ENCODE data around the gene GSDME.

GSDME gene

GRCh38 chr7:24715171-24715570, 42.1 kb downstream of the GSDME start:
- H2AK5ac ChIP-seq (ENCODE audit: low read depth, low read length) = no peak overlapping the region
- H2AFZ ChIP-seq (ENCODE audit: low read length) = no peak overlapping the region
- H4K8ac ChIP-seq (ENCODE audit: low read depth, low read length) = no peak overlapping the region
- H3K36me3 ChIP-seq (replicated peaks in 1 of 2; ENCODE audit: control insufficient read depth in 2 of 2, insufficient read depth in 2 of 2, low read length in 2 of 2) = peaks cover 2 to 26% of the 10 kb centered on the region in 2 donors
- H3K9me3 ChIP-seq (replicated peaks in 1 of 2; ENCODE audit: control insufficient read depth in 2 of 2, insufficient read depth in 1 of 2, low read depth in 1 of 2, low read length in 2 of 2) = peaks cover 0 to under 1% of the 10 kb centered on the region in 2 donors
- no peak overlapping the region for H3K4me3 ChIP-seq (ENCODE audit: low read length in 2 of 2)
- no peaks in the 10 kb centered on the region for H3K79me1 ChIP-seq (ENCODE audit: low read depth, low read length)
- no peak overlapping the region for H3K9ac ChIP-seq (ENCODE audit: low read depth, low read length, poor library complexity)
- no peak overlapping the region for H2BK120ac ChIP-seq (ENCODE audit: low read depth, low read length)
- no CpG with 5 or more reads among the region's 2 CpGs for WGBS, 2 donors (ENCODE audit: extremely low coverage in 2 of 2, insufficient read length in 2 of 2, insufficient replicate concordance in 1 of 2)
- H3K18ac ChIP-seq (ENCODE audit: low read length) = no peak overlapping the region
- H2BK15ac ChIP-seq (ENCODE audit: low read length) = no peak overlapping the region
- no peak overlapping the region for H4K91ac ChIP-seq (ENCODE audit: low read depth, low read length, poor library complexity)
- H3K27ac ChIP-seq (replicated peaks; ENCODE audit: low read length) = no peak overlapping the region
- no peak overlapping the region for H2BK12ac ChIP-seq (ENCODE audit: low read length)
- no peak overlapping the region for H2BK5ac ChIP-seq (ENCODE audit: low read length)
- DNase-seq (ENCODE audit: low spot score) = no peak
- H3K14ac ChIP-seq (ENCODE audit: low read length) = no peak overlapping the region
- H3K23ac ChIP-seq (ENCODE audit: low read depth, low read length, poor library complexity) = no peak overlapping the region
- no peaks in the 10 kb centered on the region for H3K27me3 ChIP-seq (ENCODE audit: control insufficient read depth in 3 of 3, insufficient read depth in 3 of 3, low read depth in 1 of 3, low read length in 3 of 3)
- H3K4me2 ChIP-seq (ENCODE audit: insufficient read depth, low read length, poor library complexity, severe bottlenecking) = no peak overlapping the region
- H3K4me1 ChIP-seq (ENCODE audit: control insufficient read depth in 2 of 2, insufficient read depth in 1 of 2, low read depth in 1 of 2, low read length in 2 of 2) = no peaks in the 10 kb centered on the region
- H3K4ac ChIP-seq (ENCODE audit: low read length) = no peak overlapping the region

- Histone ChIP-seq H3K36me3 (replicated peaks in 1 of 2; ENCODE audit: control insufficient read depth in 2 of 2, insufficient read depth in 2 of 2, low read length in 2 of 2) (peaks cover 5 to 30% of the 10 kb centered on the region in 2 donors), H3K27me3 (ENCODE audit: control insufficient read depth in 3 of 3, insufficient read depth in 3 of 3, low read depth in 1 of 3, low read length in 3 of 3) (no peaks in the 10 kb centered on the region), H2BK5ac (ENCODE audit: low read length) (no peak overlapping the region), H3K4ac (ENCODE audit: low read length) (no peak overlapping the region), H2BK12ac (ENCODE audit: low read length) (no peak overlapping the region), H2AK5ac (ENCODE audit: low read depth, low read length) (no peak overlapping the region), H3K23ac (ENCODE audit: low read depth, low read length, poor library complexity) (no peak overlapping the region), H2BK120ac (ENCODE audit: low read depth, low read length) (no peak overlapping the region), H3K4me3 (ENCODE audit: low read length in 2 of 2) (no peak overlapping the region), H3K14ac (ENCODE audit: low read length) (no peak overlapping the region), H3K9ac (ENCODE audit: low read depth, low read length, poor library complexity) (no peak overlapping the region), H3K9me3 (replicated peaks in 1 of 2; ENCODE audit: control insufficient read depth in 2 of 2, insufficient read depth in 1 of 2, low read depth in 1 of 2, low read length in 2 of 2) (peaks cover 0 to 3% of the 10 kb centered on the region in 2 donors), H3K79me1 (ENCODE audit: low read depth, low read length) (no peaks in the 10 kb centered on the region), H3K27ac (replicated peaks; ENCODE audit: low read length) (no peak overlapping the region), H3K4me1 (ENCODE audit: control insufficient read depth in 2 of 2, insufficient read depth in 1 of 2, low read depth in 1 of 2, low read length in 2 of 2) (no peaks in the 10 kb centered on the region), H3K18ac (ENCODE audit: low read length) (no peak overlapping the region), H3K4me2 (ENCODE audit: insufficient read depth, low read length, poor library complexity, severe bottlenecking) (no peak overlapping the region), H4K91ac (ENCODE audit: low read depth, low read length, poor library complexity) (no peak overlapping the region), H2AFZ (ENCODE audit: low read length) (no peak overlapping the region), H2BK15ac (ENCODE audit: low read length) (no peak overlapping the region), H4K8ac (ENCODE audit: low read depth, low read length) (no peak overlapping the region)
- no CpG with 5 or more reads among the region's 8 CpGs for WGBS, 2 donors (ENCODE audit: extremely low coverage in 2 of 2, insufficient read length in 2 of 2, insufficient replicate concordance in 1 of 2)
- DNase-seq (ENCODE audit: low spot score) = no peak
Observed at GRCh38 chr7:24714676-24715010, 42.6 kb downstream of the GSDME start.

- no peak overlapping the region for H4K8ac ChIP-seq (ENCODE audit: low read depth, low read length)
- H3K9ac ChIP-seq (ENCODE audit: low read depth, low read length, poor library complexity) = no peak overlapping the region
- H2BK5ac ChIP-seq (ENCODE audit: low read length) = no peak overlapping the region
- H3K27ac ChIP-seq (replicated peaks; ENCODE audit: low read length) = no peak overlapping the region
- H4K91ac ChIP-seq (ENCODE audit: low read depth, low read length, poor library complexity) = no peak overlapping the region
- H3K4me3 ChIP-seq (ENCODE audit: low read length in 2 of 2) = no peak overlapping the region
- peaks cover 5 to 33% of the 10 kb centered on the region in 2 donors for H3K36me3 ChIP-seq (replicated peaks in 1 of 2; ENCODE audit: control insufficient read depth in 2 of 2, insufficient read depth in 2 of 2, low read length in 2 of 2)
- no peak overlapping the region for H3K23ac ChIP-seq (ENCODE audit: low read depth, low read length, poor library complexity)
- H3K9me3 ChIP-seq (replicated peaks in 1 of 2; ENCODE audit: control insufficient read depth in 2 of 2, insufficient read depth in 1 of 2, low read depth in 1 of 2, low read length in 2 of 2) = peaks cover 0 to 3% of the 10 kb centered on the region in 2 donors
- no peak overlapping the region for H2AFZ ChIP-seq (ENCODE audit: low read length)
- H3K14ac ChIP-seq (ENCODE audit: low read length) = no peak overlapping the region
- H2BK15ac ChIP-seq (ENCODE audit: low read length) = no peak overlapping the region
- no peak for DNase-seq (ENCODE audit: low spot score)
- H2BK12ac ChIP-seq (ENCODE audit: low read length) = no peak overlapping the region
- H2AK5ac ChIP-seq (ENCODE audit: low read depth, low read length) = no peak overlapping the region
- H3K27me3 ChIP-seq (ENCODE audit: control insufficient read depth in 3 of 3, insufficient read depth in 3 of 3, low read depth in 1 of 3, low read length in 3 of 3) = no peaks in the 10 kb centered on the region
- H3K18ac ChIP-seq (ENCODE audit: low read length) = no peak overlapping the region
- WGBS, 2 donors (ENCODE audit: extremely low coverage in 2 of 2, insufficient read length in 2 of 2, insufficient replicate concordance in 1 of 2) = no CpG with 5 or more reads among the region's 14 CpGs
- H3K79me1 ChIP-seq (ENCODE audit: low read depth, low read length) = no peaks in the 10 kb centered on the region
- H2BK120ac ChIP-seq (ENCODE audit: low read depth, low read length) = no peak overlapping the region
- H3K4me2 ChIP-seq (ENCODE audit: insufficient read depth, low read length, poor library complexity, severe bottlenecking) = no peak overlapping the region
- H3K4me1 ChIP-seq (ENCODE audit: control insufficient read depth in 2 of 2, insufficient read depth in 1 of 2, low read depth in 1 of 2, low read length in 2 of 2) = no peaks in the 10 kb centered on the region
- H3K4ac ChIP-seq (ENCODE audit: low read length) = no peak overlapping the region
Observed at GRCh38 chr7:24713850-24714675, 43.2 kb downstream of the GSDME start.

GRCh38 chr7:24713039-24713793, 44.0 kb downstream of the GSDME start:
- Histone ChIP-seq H2AFZ (ENCODE audit: low read length) (no peak overlapping the region), H3K4me3 (ENCODE audit: low read length in 2 of 2) (no peak overlapping the region), H4K8ac (ENCODE audit: low read depth, low read length) (no peak overlapping the region), H3K4ac (ENCODE audit: low read length) (no peak overlapping the region), H3K23ac (ENCODE audit: low read depth, low read length, poor library complexity) (no peak overlapping the region), H3K4me2 (ENCODE audit: insufficient read depth, low read length, poor library complexity, severe bottlenecking) (no peak overlapping the region), H3K9me3 (replicated peaks in 1 of 2; ENCODE audit: control insufficient read depth in 2 of 2, insufficient read depth in 1 of 2, low read depth in 1 of 2, low read length in 2 of 2) (peaks cover 0 to 3% of the 10 kb centered on the region in 2 donors), H2AK5ac (ENCODE audit: low read depth, low read length) (no peak overlapping the region), H3K27ac (replicated peaks; ENCODE audit: low read length) (no peak overlapping the region), H3K36me3 (replicated peaks in 1 of 2; ENCODE audit: control insufficient read depth in 2 of 2, insufficient read depth in 2 of 2, low read length in 2 of 2) (peaks cover 3 to 26% of the 10 kb centered on the region in 2 donors), H4K91ac (ENCODE audit: low read depth, low read length, poor library complexity) (no peak overlapping the region), H3K9ac (ENCODE audit: low read depth, low read length, poor library complexity) (no peak overlapping the region), H2BK12ac (ENCODE audit: low read length) (no peak overlapping the region), H3K14ac (ENCODE audit: low read length) (no peak overlapping the region), H3K4me1 (ENCODE audit: control insufficient read depth in 2 of 2, insufficient read depth in 1 of 2, low read depth in 1 of 2, low read length in 2 of 2) (no peaks in the 10 kb centered on the region), H3K18ac (ENCODE audit: low read length) (peak overlapping the region; percentile 21), H3K79me1 (ENCODE audit: low read depth, low read length) (no peaks in the 10 kb centered on the region), H2BK15ac (ENCODE audit: low read length) (no peak overlapping the region), H3K27me3 (ENCODE audit: control insufficient read depth in 3 of 3, insufficient read depth in 3 of 3, low read depth in 1 of 3, low read length in 3 of 3) (no peaks in the 10 kb centered on the region), H2BK5ac (ENCODE audit: low read length) (no peak overlapping the region), H2BK120ac (ENCODE audit: low read depth, low read length) (no peak overlapping the region)
- no CpG with 5 or more reads among the region's 12 CpGs for WGBS, 2 donors (ENCODE audit: extremely low coverage in 2 of 2, insufficient read length in 2 of 2, insufficient replicate concordance in 1 of 2)
- no peak for DNase-seq (ENCODE audit: low spot score)
